ENCODE data around the gene JAG1. TPM values are rescaled to one million over a fixed set of nuclear protein-coding genes. Genes with fewer than 3 reads are reported as not detected.

JAG1 gene
- total and polyA plus RNA-seq, 2 donors (not counting 3 experiments of a cell fraction or from before 2014, with no cell fraction given) = 19.7 to 37.0 TPM

GRCh38 chr20:10641893-10642292 is 31.9 kb downstream of the JAG1 start:
- ChIA-PET CTCF (no interaction called here), POLR2A (no interaction called here)
- intact Hi-C loops (cut with micrococcal nuclease) = no loop called here

More at GRCh38 chr20:10641893-10642292, 31.9 kb downstream of the JAG1 start:
- Histone ChIP-seq H3K4me1 (ENCODE audit: control insufficient read depth, extremely low read depth, insufficient read depth, low read length) (peaks cover 13% of the 10 kb centered on the region), H3K4me3 (replicated peaks in 1 of 3; ENCODE audit: insufficient read depth in 1 of 3, low read depth in 1 of 3, low read length in 3 of 3) (no peak overlapping the region), H3K9ac (replicated peaks; ENCODE audit: extremely low read depth, insufficient read depth, low read length) (no peak overlapping the region), H2AFZ (ENCODE audit: low read depth, low read length) (no peak overlapping the region), H3K9me1 (replicated peaks; ENCODE audit: control insufficient read depth, extremely low read depth, insufficient read depth, low read length) (no peaks in the 10 kb centered on the region), H4K20me1 (replicated peaks; ENCODE audit: control insufficient read depth, extremely low read depth, insufficient read depth, low read length) (no peaks in the 10 kb centered on the region), H3K36me3 (ENCODE audit: control insufficient read depth in 2 of 2, extremely low read depth in 1 of 2, insufficient read depth in 2 of 2, low read length in 2 of 2) (peaks cover 8 to 55% of the 10 kb centered on the region in 2 experiments), H3K4me2 (ENCODE audit: insufficient read depth, low read length) (no peak overlapping the region), H3K79me2 (ENCODE audit: control insufficient read depth, insufficient read depth, low read length) (no peaks in the 10 kb centered on the region), H3K9me3 (replicated peaks; ENCODE audit: control insufficient read depth, insufficient read depth, low read length) (no peaks in the 10 kb centered on the region), H3K27me3 (ENCODE audit: control insufficient read depth in 2 of 2, insufficient read depth in 2 of 2, low read length in 2 of 2) (no peaks in the 10 kb centered on the region), H3K27ac (ENCODE audit: insufficient read depth, low read depth, low read length) (no peak overlapping the region)
- no TSS peak for BruUV-seq (replicated peaks)
- DNase-seq (ENCODE audit: low read depth, low spot score) (no peak), FAIRE-seq (no peak)
- dilution Hi-C loops (cut with MboI; ENCODE audit: extremely low pct_ligation_motif_present, low sequenced_read_pairs) = no loop called here
- TF ChIP-seq FOS (IDR thresholded peaks at IDR 0.05; ENCODE audit: borderline replicate concordance, insufficient read depth, low read length) (no peak), JUN (IDR thresholded peaks at IDR 0.05; ENCODE audit: borderline replicate concordance, insufficient read depth, insufficient read length, low read depth) (no peak), CTCF (IDR thresholded peaks at IDR 0.05; ENCODE audit: extremely low read depth in 1 of 2, insufficient read depth in 1 of 2, low read depth in 1 of 2, low read length in 2 of 2) (no peak), MAX (IDR thresholded peaks at IDR 0.05; ENCODE audit: insufficient read depth, insufficient read length) (no peak), GATA2 (IDR thresholded peaks at IDR 0.05; ENCODE audit: insufficient read depth, insufficient read length, low read depth, low read length) (no peak), POLR2A (IDR thresholded peaks at IDR 0.05; ENCODE audit: low read depth, low read length) (no peak), EZH2 (IDR thresholded peaks at IDR 0.05; ENCODE audit: borderline replicate concordance, low read depth, low read length, severe bottlenecking) (no peak), MYC (IDR thresholded peaks at IDR 0.05; ENCODE audit: low read depth, low read length) (no peak), POLR2AphosphoS5 (IDR thresholded peaks at IDR 0.05; ENCODE audit: insufficient read depth, low read depth, low read length) (no peak)

Measured in endothelial cell of umbilical vein (primary cell).